Urothelium cell line (cell line): ENCODE data around the gene AIG1.

Experiments
- DNase-seq: peaks from one replicate; pipeline ENCODE4 v3.0.0; 2011; ENCODE audit warnings: low spot score, mixed read lengths
- FAIRE-seq: peaks from 2 replicates; lab custom pipeline; 2011; peaks lifted over from hg19 to GRCh38; lab: Jason Lieb, UNC

The AIG1 gene

GRCh38 chr6:143191361-143191760 is 130.7 kb downstream of the AIG1 start:
- FAIRE-seq (no peak), DNase-seq (no peak)

GRCh38 chr6:143192766-143193165 is 132.1 kb downstream of the AIG1 start:
- FAIRE-seq (no peak), DNase-seq (no peak)

GRCh38 chr6:143193571-143194094 is 132.9 kb downstream of the AIG1 start:
- DNase-seq: no peak
- no peak for FAIRE-seq

- FAIRE-seq (no peak), DNase-seq (no peak)
Measured at GRCh38 chr6:143194095-143194589, 133.5 kb downstream of the AIG1 start.

GRCh38 chr6:143195349-143195845 is 134.7 kb downstream of the AIG1 start:
- DNase-seq (no peak), FAIRE-seq (no peak)

- FAIRE-seq: no peak
Measured at GRCh38 chr6:143196525-143197225, 136.0 kb downstream of the AIG1 start.

GRCh38 chr6:143197377-143197776 is 136.7 kb downstream of the AIG1 start:
- no peak for FAIRE-seq
- DNase-seq: no peak

More at GRCh38 chr6:143196525-143197225, 136.0 kb downstream of the AIG1 start:
- DNase-seq: no peak

- FAIRE-seq (no peak), DNase-seq (no peak)
Measured at GRCh38 chr6:143198312-143198711, 137.6 kb downstream of the AIG1 start.

GRCh38 chr6:143199291-143199690 is 138.6 kb downstream of the AIG1 start:
- FAIRE-seq (no peak), DNase-seq (no peak)

- no peak for FAIRE-seq
- DNase-seq: no peak
Measured at GRCh38 chr6:143200167-143200770, 139.6 kb downstream of the AIG1 start.

GRCh38 chr6:143204045-143204444 is 143.4 kb downstream of the AIG1 start:
- DNase-seq (no peak), FAIRE-seq (no peak)

- DNase-seq (no peak), FAIRE-seq (no peak)
Measured at GRCh38 chr6:143205131-143205535, 144.4 kb downstream of the AIG1 start.

- FAIRE-seq (no peak), DNase-seq (no peak)
Measured at GRCh38 chr6:143205585-143205984, 144.9 kb downstream of the AIG1 start.

GRCh38 chr6:143205991-143206390 is 145.3 kb downstream of the AIG1 start:
- DNase-seq (no peak), FAIRE-seq (no peak)

GRCh38 chr6:143206550-143206949 is 145.9 kb downstream of the AIG1 start:
- FAIRE-seq (no peak), DNase-seq (no peak)

GRCh38 chr6:143210420-143210819 is 149.7 kb downstream of the AIG1 start:
- FAIRE-seq: no peak
- no peak for DNase-seq

- FAIRE-seq: no peak
- DNase-seq: no peak
Measured at GRCh38 chr6:143213859-143214376, 153.2 kb downstream of the AIG1 start.

GRCh38 chr6:143215363-143215762 is 154.7 kb downstream of the AIG1 start:
- no peak for DNase-seq
- no peak for FAIRE-seq

- FAIRE-seq: no peak
- no peak for DNase-seq
Measured at GRCh38 chr6:143215771-143216170, 155.1 kb downstream of the AIG1 start.

- DNase-seq: no peak
- FAIRE-seq: no peak
Measured at GRCh38 chr6:143218233-143218632, 157.5 kb downstream of the AIG1 start.

- DNase-seq: no peak
- no peak for FAIRE-seq
Measured at GRCh38 chr6:143221698-143222097, 161.0 kb downstream of the AIG1 start.

GRCh38 chr6:143222310-143222709 is 161.6 kb downstream of the AIG1 start:
- FAIRE-seq (no peak), DNase-seq (no peak)
